ENCODE results near the gene CDH23.

DNA sequence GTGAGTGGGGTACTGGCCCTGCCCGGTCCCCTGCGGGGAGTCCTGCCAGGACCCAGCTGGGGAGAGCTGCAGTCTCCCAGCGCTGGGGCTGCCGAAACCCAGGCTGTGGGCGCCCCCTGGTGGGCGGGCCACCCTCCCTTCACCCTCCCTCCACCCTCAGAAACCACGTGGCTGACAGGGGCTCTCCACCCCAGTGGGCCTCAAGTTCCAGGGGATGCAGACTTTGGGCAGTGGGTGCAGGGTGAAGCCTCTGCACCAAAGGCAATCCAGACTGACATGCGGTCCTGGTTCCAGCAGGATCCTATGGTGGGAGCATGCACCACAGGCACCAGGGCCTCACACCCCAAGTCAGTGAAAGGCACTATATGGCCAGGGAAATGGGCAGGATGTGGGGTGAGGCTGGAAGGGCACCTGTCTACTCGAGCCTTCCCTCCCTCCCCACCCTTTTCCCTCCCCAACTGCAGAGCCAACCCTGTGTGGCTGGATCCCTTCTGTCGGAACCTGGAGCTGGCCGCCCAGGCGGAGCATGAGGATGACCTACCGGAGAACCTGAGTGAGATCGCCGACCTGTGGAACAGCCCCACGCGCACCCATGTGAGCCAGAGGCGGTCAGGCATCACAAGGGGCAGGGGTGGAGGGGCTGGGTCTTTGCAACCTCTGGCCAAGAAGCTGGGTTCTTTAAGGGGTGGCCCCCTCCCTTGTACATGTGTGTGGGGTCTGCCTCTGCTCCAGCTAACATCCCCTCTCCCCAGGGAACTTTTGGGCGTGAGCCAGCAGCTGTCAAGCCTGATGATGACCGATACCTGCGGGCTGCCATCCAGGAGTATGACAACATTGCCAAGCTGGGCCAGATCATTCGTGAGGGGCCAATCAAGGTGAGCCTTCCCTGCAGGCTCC, 415.5 kb downstream of the CDH23 start:
- TF ChIP-seq, protein P1, sequence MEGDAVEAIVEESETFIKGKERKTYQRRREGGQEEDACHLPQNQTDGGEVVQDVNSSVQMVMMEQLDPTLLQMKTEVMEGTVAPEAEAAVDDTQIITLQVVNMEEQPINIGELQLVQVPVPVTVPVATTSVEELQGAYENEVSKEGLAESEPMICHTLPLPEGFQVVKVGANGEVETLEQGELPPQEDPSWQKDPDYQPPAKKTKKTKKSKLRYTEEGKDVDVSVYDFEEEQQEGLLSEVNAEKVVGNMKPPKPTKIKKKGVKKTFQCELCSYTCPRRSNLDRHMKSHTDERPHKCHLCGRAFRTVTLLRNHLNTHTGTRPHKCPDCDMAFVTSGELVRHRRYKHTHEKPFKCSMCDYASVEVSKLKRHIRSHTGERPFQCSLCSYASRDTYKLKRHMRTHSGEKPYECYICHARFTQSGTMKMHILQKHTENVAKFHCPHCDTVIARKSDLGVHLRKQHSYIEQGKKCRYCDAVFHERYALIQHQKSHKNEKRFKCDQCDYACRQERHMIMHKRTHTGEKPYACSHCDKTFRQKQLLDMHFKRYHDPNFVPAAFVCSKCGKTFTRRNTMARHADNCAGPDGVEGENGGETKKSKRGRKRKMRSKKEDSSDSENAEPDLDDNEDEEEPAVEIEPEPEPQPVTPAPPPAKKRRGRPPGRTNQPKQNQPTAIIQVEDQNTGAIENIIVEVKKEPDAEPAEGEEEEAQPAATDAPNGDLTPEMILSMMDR (conservative IDR thresholded peaks at IDR 0.05), result peak; percentile 90
- TF ChIP-seq EZH2 (IDR thresholded peaks at IDR 0.05; ENCODE audit: low read depth), result no peak
